Neural cell (in vitro differentiated cells): ENCODE data around the gene LDB3. TPM values are rescaled to one million over a fixed set of nuclear protein-coding genes. Genes with fewer than 3 reads are reported as not detected.

Experiments used
- H2AFZ ChIP-seq: fragments of 200-600, 300-800 bp; sonication (generic), shearing (Covaris generic); 2 replicates; pipeline ENCODE4 v1.6.0; 2014; ENCODE audit warnings: low read depth, mild to moderate bottlenecking, antibody characterized with exemption, low read length, moderate library complexity
- H3F3A ChIP-seq: fragments of 200-600 bp; shearing (Covaris generic); 2 replicates; pipeline ENCODE4 v1.6.1; 2016; ENCODE audit warnings: mild to moderate bottlenecking, moderate library complexity, mixed read lengths, antibody characterized with exemption, low read length; ENCODE audit not compliant: insufficient read depth, poor library complexity, severe bottlenecking
- H3K27ac ChIP-seq: fragments of 200-600, 300-800 bp; sonication (generic), shearing (Covaris generic); 2 replicates; pipeline ENCODE4 v1.5.1; 2014; ENCODE audit warnings: mild to moderate bottlenecking, low read length, moderate library complexity
- H3K27me3 ChIP-seq: fragments of 300-800, 200-600 bp; sonication (generic), shearing (Covaris generic); 2 replicates; pipeline ENCODE4 v1.6.0; 2014; ENCODE audit warnings: mild to moderate bottlenecking, low read depth, low read length, moderate library complexity; ENCODE audit not compliant: insufficient read depth
- H3K36me3 ChIP-seq: fragments of 300-800, 200-600 bp; sonication (generic), shearing (Covaris generic); 2 replicates; pipeline ENCODE4 v1.5.1; 2014; ENCODE audit warnings: mild to moderate bottlenecking, antibody characterized with exemption, low read length, moderate library complexity; ENCODE audit not compliant: insufficient read depth
- H3K4me2 ChIP-seq: fragments of 300-800, 200-600 bp; sonication (generic), shearing (Covaris generic); 2 replicates; pipeline ENCODE4 v1.6.0; 2014; ENCODE audit warnings: mild to moderate bottlenecking, low read length
- H3K4me3 ChIP-seq: fragments of 300-800, 200-600 bp; sonication (generic), shearing (Covaris generic); 2 replicates; pipeline ENCODE4 v1.5.1; 2014; ENCODE audit warnings: mild to moderate bottlenecking, low read length, moderate library complexity
- H3K79me2 ChIP-seq: fragments of 200-600 bp; shearing (Covaris generic); replicated peaks from 2 replicates; pipeline ENCODE4 v1.6.0; 2014; ENCODE audit warnings: mild to moderate bottlenecking, low read length, moderate library complexity; ENCODE audit not compliant: insufficient read depth
- H3K9ac ChIP-seq: fragments of 300-800, 200-600 bp; sonication (generic), shearing (Covaris generic); 2 replicates; pipeline ENCODE4 v1.6.1; 2016; ENCODE audit warnings: mild to moderate bottlenecking, low read length, mixed read lengths
- H3K9me2 ChIP-seq: fragments of 200-600 bp; shearing (Covaris generic); 2 replicates; pipeline ENCODE4 v1.6.1; 2016; ENCODE audit warnings: mild to moderate bottlenecking, low read length, mixed read lengths; ENCODE audit not compliant: insufficient read depth
- H3K9me3 ChIP-seq: fragments of 200-600, 300-800 bp; sonication (generic), shearing (Covaris generic); 2 replicates; pipeline ENCODE4 v1.6.1; 2016; ENCODE audit warnings: mild to moderate bottlenecking, mixed run types, low read length, moderate library complexity, mixed read lengths
- H4K20me1 ChIP-seq: fragments of 200-600 bp; shearing (Covaris generic); 2 replicates; pipeline ENCODE4 v1.6.1; 2016; ENCODE audit warnings: mild to moderate bottlenecking, mixed run types; ENCODE audit not compliant: insufficient read depth
- EP300 ChIP-seq: fragments of 450-650 bp; conservative IDR thresholded peaks from 2 replicates; pipeline ENCODE4 v1.6.1; 2014; ENCODE audit warnings: antibody characterized with exemption, mild to moderate bottlenecking, moderate library complexity; ENCODE audit not compliant: poor library complexity, severe bottlenecking
- EZH2 ChIP-seq: fragments of 200-600, 300-800 bp; shearing (Covaris generic), sonication (generic); IDR thresholded peaks from 2 replicates; pipeline ENCODE4 v1.6.1; 2014; ENCODE audit warnings: antibody characterized with exemption, low read length, borderline replicate concordance, mild to moderate bottlenecking; ENCODE audit not compliant: insufficient read depth, poor library complexity, severe bottlenecking
- MXI1 ChIP-seq: fragments of 450-650 bp; conservative IDR thresholded peaks from 2 replicates; pipeline ENCODE4 v1.6.1; 2014; ENCODE audit warnings: antibody characterized with exemption, mild to moderate bottlenecking; ENCODE audit not compliant: poor library complexity, severe bottlenecking
- POLR2AphosphoS5 ChIP-seq: IDR thresholded peaks from 2 replicates; pipeline ENCODE4 v1.6.1; 2012
- RAD21 ChIP-seq: fragments of 450-650 bp; conservative IDR thresholded peaks from 2 replicates; pipeline ENCODE4 v1.6.1; 2014; ENCODE audit warnings: antibody characterized with exemption, mild to moderate bottlenecking, moderate library complexity
- SMC3 ChIP-seq: fragments of 450-650 bp; conservative IDR thresholded peaks from 2 replicates; pipeline ENCODE4 v1.6.1; 2014; ENCODE audit warnings: antibody characterized with exemption, mild to moderate bottlenecking, moderate library complexity; ENCODE audit not compliant: poor library complexity
- TAF1 ChIP-seq: IDR thresholded peaks from 2 replicates; pipeline ENCODE4 v1.6.1; 2012; ENCODE audit warnings: low read depth
- polyA plus RNA-seq: library from polyadenylated mRNA; depleted of rRNA; stranded (reverse); fragments of >200 nt; gene quantifications from 2 replicates; pipeline ENCODE4 v1.2.3, GENCODE V29; 2014
- TF ChIP-seq, protein P1 (sequence below): IDR thresholded peaks from 2 replicates; pipeline ENCODE4 v1.6.1; 2012; ENCODE audit warnings: borderline replicate concordance
- TF ChIP-seq, protein P2 (sequence below): fragments of 450-650 bp; IDR thresholded peaks from 2 replicates; pipeline ENCODE4 v1.5.1; 2014; ENCODE audit warnings: antibody characterized with exemption, mild to moderate bottlenecking, moderate library complexity; ENCODE audit not compliant: poor library complexity, severe bottlenecking

LDB3 gene
- polyA plus RNA-seq, 1 donor from 2014 or later = 0.12 TPM

DNA sequence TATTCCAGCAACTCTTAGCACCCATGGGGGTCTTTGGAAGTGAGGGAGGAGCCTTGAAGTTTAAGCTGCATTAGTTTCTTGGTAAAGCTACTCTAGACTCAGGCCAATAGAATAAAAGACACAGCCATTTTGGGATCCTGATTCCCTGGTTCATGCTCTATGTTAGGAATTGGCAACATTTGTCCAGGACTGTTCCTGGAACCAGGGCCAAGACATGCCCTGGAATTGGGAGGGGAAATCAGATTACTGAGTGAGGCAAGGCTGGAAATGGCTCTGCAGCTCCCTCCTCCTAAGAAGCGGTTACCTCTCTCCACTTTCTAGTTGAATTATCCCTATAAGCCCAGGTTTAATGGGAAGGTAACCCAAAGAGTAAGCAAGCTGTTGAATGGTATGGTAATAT, 73.9 kb downstream of the LDB3 start:
- Histone ChIP-seq H3K9ac (no peak overlapping the region), H3K4me3 (no peak overlapping the region), H3K79me2 (no peaks in the 10 kb centered on the region), H3K9me3 (no peaks in the 10 kb centered on the region), H2AFZ (no peak overlapping the region), H3K36me3 (no peaks in the 10 kb centered on the region), H3K27ac (no peak overlapping the region), H3F3A (no peaks in the 10 kb centered on the region), H3K9me2 (no peaks in the 10 kb centered on the region), H3K4me2 (no peak overlapping the region), H4K20me1 (no peaks in the 10 kb centered on the region), H3K27me3 (no peaks in the 10 kb centered on the region)
- TF ChIP-seq MXI1 (no peak), EZH2 (no peak), SMC3 (no peak), TAF1 (no peak), RAD21 (no peak), POLR2AphosphoS5 (no peak)
- TF ChIP-seq, protein P1, sequence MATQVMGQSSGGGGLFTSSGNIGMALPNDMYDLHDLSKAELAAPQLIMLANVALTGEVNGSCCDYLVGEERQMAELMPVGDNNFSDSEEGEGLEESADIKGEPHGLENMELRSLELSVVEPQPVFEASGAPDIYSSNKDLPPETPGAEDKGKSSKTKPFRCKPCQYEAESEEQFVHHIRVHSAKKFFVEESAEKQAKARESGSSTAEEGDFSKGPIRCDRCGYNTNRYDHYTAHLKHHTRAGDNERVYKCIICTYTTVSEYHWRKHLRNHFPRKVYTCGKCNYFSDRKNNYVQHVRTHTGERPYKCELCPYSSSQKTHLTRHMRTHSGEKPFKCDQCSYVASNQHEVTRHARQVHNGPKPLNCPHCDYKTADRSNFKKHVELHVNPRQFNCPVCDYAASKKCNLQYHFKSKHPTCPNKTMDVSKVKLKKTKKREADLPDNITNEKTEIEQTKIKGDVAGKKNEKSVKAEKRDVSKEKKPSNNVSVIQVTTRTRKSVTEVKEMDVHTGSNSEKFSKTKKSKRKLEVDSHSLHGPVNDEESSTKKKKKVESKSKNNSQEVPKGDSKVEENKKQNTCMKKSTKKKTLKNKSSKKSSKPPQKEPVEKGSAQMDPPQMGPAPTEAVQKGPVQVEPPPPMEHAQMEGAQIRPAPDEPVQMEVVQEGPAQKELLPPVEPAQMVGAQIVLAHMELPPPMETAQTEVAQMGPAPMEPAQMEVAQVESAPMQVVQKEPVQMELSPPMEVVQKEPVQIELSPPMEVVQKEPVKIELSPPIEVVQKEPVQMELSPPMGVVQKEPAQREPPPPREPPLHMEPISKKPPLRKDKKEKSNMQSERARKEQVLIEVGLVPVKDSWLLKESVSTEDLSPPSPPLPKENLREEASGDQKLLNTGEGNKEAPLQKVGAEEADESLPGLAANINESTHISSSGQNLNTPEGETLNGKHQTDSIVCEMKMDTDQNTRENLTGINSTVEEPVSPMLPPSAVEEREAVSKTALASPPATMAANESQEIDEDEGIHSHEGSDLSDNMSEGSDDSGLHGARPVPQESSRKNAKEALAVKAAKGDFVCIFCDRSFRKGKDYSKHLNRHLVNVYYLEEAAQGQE = no peak
- TF ChIP-seq, protein P2, sequence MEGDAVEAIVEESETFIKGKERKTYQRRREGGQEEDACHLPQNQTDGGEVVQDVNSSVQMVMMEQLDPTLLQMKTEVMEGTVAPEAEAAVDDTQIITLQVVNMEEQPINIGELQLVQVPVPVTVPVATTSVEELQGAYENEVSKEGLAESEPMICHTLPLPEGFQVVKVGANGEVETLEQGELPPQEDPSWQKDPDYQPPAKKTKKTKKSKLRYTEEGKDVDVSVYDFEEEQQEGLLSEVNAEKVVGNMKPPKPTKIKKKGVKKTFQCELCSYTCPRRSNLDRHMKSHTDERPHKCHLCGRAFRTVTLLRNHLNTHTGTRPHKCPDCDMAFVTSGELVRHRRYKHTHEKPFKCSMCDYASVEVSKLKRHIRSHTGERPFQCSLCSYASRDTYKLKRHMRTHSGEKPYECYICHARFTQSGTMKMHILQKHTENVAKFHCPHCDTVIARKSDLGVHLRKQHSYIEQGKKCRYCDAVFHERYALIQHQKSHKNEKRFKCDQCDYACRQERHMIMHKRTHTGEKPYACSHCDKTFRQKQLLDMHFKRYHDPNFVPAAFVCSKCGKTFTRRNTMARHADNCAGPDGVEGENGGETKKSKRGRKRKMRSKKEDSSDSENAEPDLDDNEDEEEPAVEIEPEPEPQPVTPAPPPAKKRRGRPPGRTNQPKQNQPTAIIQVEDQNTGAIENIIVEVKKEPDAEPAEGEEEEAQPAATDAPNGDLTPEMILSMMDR = no peak

DNA sequence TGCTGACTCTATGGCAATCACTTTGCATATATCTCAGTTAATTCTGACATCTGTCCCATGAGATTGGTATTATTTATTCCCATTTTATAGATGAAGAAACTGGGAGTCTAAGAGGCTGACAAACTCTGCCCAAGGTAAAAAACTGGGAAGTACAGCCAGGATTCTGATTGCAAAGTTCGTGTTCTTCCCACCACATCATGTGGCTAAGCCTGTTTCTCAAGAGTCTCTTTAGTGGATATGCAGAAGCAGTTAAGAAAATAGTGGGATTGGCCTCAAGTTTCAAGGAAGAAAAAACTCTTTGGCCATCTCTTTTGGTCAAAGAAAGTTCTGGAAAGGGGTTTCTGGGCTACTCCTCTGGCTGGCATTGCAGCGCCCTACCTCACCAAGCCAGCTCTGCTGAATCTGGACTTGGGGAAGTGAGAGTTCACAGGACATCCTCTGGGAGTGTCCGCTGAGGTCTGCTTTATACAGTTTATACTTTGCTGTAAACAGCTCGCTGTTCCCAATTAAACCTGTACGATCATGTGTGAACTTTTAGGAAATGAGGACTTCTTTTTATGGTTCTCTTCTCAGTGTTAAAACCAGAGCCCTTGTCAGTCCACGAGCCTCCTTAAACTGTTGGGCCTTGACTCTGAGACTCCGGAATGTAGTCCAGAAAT, 75.9 kb downstream of the LDB3 start:
- Histone ChIP-seq H3K79me2 (no peaks in the 10 kb centered on the region), H3K36me3 (no peaks in the 10 kb centered on the region), H3K27me3 (no peaks in the 10 kb centered on the region), H3K4me2 (no peak overlapping the region), H4K20me1 (no peaks in the 10 kb centered on the region), H3K9me3 (no peaks in the 10 kb centered on the region), H3K27ac (no peak overlapping the region), H2AFZ (no peak overlapping the region), H3K4me3 (no peak overlapping the region), H3K9ac (no peak overlapping the region), H3F3A (no peaks in the 10 kb centered on the region), H3K9me2 (no peaks in the 10 kb centered on the region)
- TF ChIP-seq, protein P1 = no peak
- no peak for TF ChIP-seq MXI1
- no peak for TF ChIP-seq RAD21
- TF ChIP-seq POLR2AphosphoS5 = no peak
- TF ChIP-seq SMC3 = no peak
- no peak for TF ChIP-seq EP300
